HCT116 (cell line): ENCODE measurements around the gene STX5. TPM values are rescaled to one million over a fixed set of nuclear protein-coding genes. Genes with fewer than 3 reads are reported as not detected.

ENCODE experiments used
- ATAC-seq: fragments of 200-7000 bp; cut with Tn5 transposase; 2 replicates; pipeline ENCODE4 v1.9.1; 2020; ENCODE audit warnings: mild to moderate bottlenecking, moderate library complexity
- BruUV-seq: library from RNA; stranded (reverse); fragments of 400-500 nt; replicated peaks from 2 replicates; lab custom pipeline; 2021; lab: Mats Ljungman, UMichigan
- CTCF ChIA-PET: fragments of 300-600 bp; sonication (Branson Sonifier 250); formaldehyde crosslinking; loops from one replicate; lab custom pipeline; 2021; ENCODE audit warnings: antibody characterized with exemption; lab: Charles Lee
- POLR2A ChIA-PET: fragments of 300-600, 350-600 bp; sonication (Branson Sonifier 250); formaldehyde crosslinking; loops from one replicate; lab custom pipeline; 2021; ENCODE audit warnings: antibody characterized with exemption; lab: Charles Lee
- RAD21 ChIA-PET, 2 experiments: fragments of 300-600 bp; sonication (Branson Sonifier 250); formaldehyde crosslinking; loops; one replicate each; lab custom pipeline; 2023; ENCODE audit warnings: low total read pairs in 2 of 2; ENCODE audit not compliant: uncharacterized antibody in 2 of 2, unreplicated experiment in 2 of 2, low non-redundant PET in 1 of 2; lab: Charles Lee
- DNase-seq: peaks from one replicate; pipeline ENCODE4 v3.0.0-alpha.2; 2010; ENCODE audit warnings: low read depth, low spot score
- H2AFZ ChIP-seq: fragments of 200-600 bp; shearing (Covaris generic), sonication (generic); 2 replicates; pipeline ENCODE4 v1.6.1; 2017; ENCODE audit warnings: low read depth, mixed run types, mixed read lengths, antibody characterized with exemption, low read length; ENCODE audit not compliant: poor library complexity, severe bottlenecking
- H3K27ac ChIP-seq: 2 replicates; pipeline ENCODE4 v1.5.1; 2012; ENCODE audit warnings: low read depth, low read length
- H3K27me3 ChIP-seq: fragments of 200-600 bp; sonication (generic); 2 replicates; pipeline ENCODE4 v1.6.1; 2016; ENCODE audit warnings: mixed run types, low read length, mixed read lengths; ENCODE audit not compliant: insufficient read depth
- H3K36me3 ChIP-seq, 2 experiments: fragments of 200-500 bp in 1 of 2; fragments of 200-600 bp in 1 of 2; sonication (Bioruptor generic) in 1 of 2; sonication (generic) in 1 of 2; 2 replicates each; pipeline versions ENCODE4 v1.5.1 to v1.6.1; 2014 to 2016; ENCODE audit warnings: low read length in 2 of 2, inconsistent platforms in 1 of 2, mixed read lengths in 1 of 2, mixed run types in 1 of 2; ENCODE audit not compliant: insufficient read depth in 2 of 2, control insufficient read depth in 1 of 2
- H3K4me1 ChIP-seq, 2 experiments: fragments of 200-600 bp in 1 of 2; sonication (generic) in 1 of 2; 2 replicates each; pipeline versions ENCODE4 v1.5.1 to v1.6.1; 2012 to 2017; ENCODE audit warnings: low read length in 2 of 2, inconsistent platforms in 1 of 2, mild to moderate bottlenecking in 1 of 2, mixed read lengths in 1 of 2, mixed run types in 1 of 2, moderate library complexity in 1 of 2; ENCODE audit not compliant: insufficient read depth in 2 of 2, control insufficient read depth in 1 of 2
- H3K4me2 ChIP-seq: fragments of 200-600 bp; sonication (generic); 2 replicates; pipeline ENCODE4 v1.6.1; 2017; ENCODE audit warnings: mixed run types, low read length, mixed read lengths
- H3K4me3 ChIP-seq, 2 experiments: fragments of 200-600 bp in 1 of 2; sonication (generic) in 1 of 2; replicated peaks in 1 of 2; 2 replicates each; pipeline ENCODE4 v1.5.1; 2011 to 2016; ENCODE audit warnings: low read length in 2 of 2, control low read depth in 1 of 2, low read depth in 1 of 2, mild to moderate bottlenecking in 1 of 2, mixed read lengths in 1 of 2, mixed run types in 1 of 2
- H3K79me2 ChIP-seq: fragments of 200-600 bp; sonication (generic); 2 replicates; pipeline ENCODE4 v1.6.1; 2017; ENCODE audit warnings: mild to moderate bottlenecking, mixed run types, low read length, moderate library complexity, mixed read lengths; ENCODE audit not compliant: insufficient read depth
- H3K9ac ChIP-seq: fragments of 200-600 bp; sonication (generic); 2 replicates; pipeline ENCODE4 v1.6.1; 2016; ENCODE audit warnings: low read length, mixed read lengths
- H3K9me2 ChIP-seq: fragments of 200-600 bp; sonication (generic), shearing (Covaris generic); 2 replicates; pipeline ENCODE4 v1.6.1; 2017; ENCODE audit warnings: mixed run types, mild to moderate bottlenecking, moderate library complexity; ENCODE audit not compliant: insufficient read depth
- H3K9me3 ChIP-seq, 2 experiments: fragments of 200-500 bp in 1 of 2; fragments of 200-600 bp in 1 of 2; sonication (Bioruptor generic) in 1 of 2; sonication (generic) in 1 of 2; 2 replicates each; pipeline ENCODE4 v1.6.1; 2014 to 2017; ENCODE audit warnings: low read length in 2 of 2, mixed read lengths in 2 of 2, inconsistent platforms in 1 of 2, low read depth in 1 of 2, mild to moderate bottlenecking in 1 of 2, mixed run types in 1 of 2, moderate library complexity in 1 of 2; ENCODE audit not compliant: control insufficient read depth in 1 of 2, insufficient read depth in 1 of 2
- H4K20me1 ChIP-seq: fragments of 200-600 bp; sonication (generic), shearing (Covaris generic); 2 replicates; pipeline ENCODE4 v1.6.1; 2017; ENCODE audit warnings: mixed run types, mild to moderate bottlenecking, moderate library complexity; ENCODE audit not compliant: insufficient read depth
- EZH2phosphoT487 ChIP-seq: fragments of 200-600 bp; IDR thresholded peaks from 2 replicates; pipeline ENCODE4 v1.6.1; 2018; ENCODE audit warnings: antibody characterized with exemption, borderline replicate concordance
- JUND ChIP-seq: IDR thresholded peaks from 2 replicates; pipeline ENCODE4 v1.6.1; 2012
- POLR2AphosphoS5 ChIP-seq: IDR thresholded peaks from 2 replicates; pipeline ENCODE4 v1.6.1; 2011; ENCODE audit warnings: mild to moderate bottlenecking, low read depth, low read length, moderate library complexity
- RAD21 ChIP-seq: IDR thresholded peaks from 2 replicates; pipeline ENCODE4 v1.6.1; 2012; ENCODE audit warnings: low read depth, mild to moderate bottlenecking
- SP1 ChIP-seq: IDR thresholded peaks from 2 replicates; pipeline ENCODE4 v1.6.1; 2012; ENCODE audit warnings: low read depth
- intact Hi-C: fragments of 100-400 bp; cut with micrococcal nuclease; formaldehyde crosslinking; loops from 2 replicates; pipeline ENCODE4 v1.10.0; 2022
- total RNA-seq: library from RNA; stranded (reverse); gene quantifications from one replicate; pipeline ENCODE4 v1.2.1, GENCODE V29; 2021; ENCODE audit not compliant: unreplicated experiment
- TF ChIP-seq, protein P1 (sequence below): IDR thresholded peaks from 2 replicates; pipeline ENCODE4 v1.6.1; 2011; ENCODE audit warnings: mild to moderate bottlenecking, low read length, moderate library complexity; ENCODE audit not compliant: insufficient replicate concordance; ENCODE audit errors: extremely low read depth
- TF ChIP-seq, protein P2 (sequence below), 3 experiments: fragments of 200-600 bp in 1 of 3; sonication (generic) in 1 of 3; IDR thresholded peaks in 2 of 3; conservative IDR thresholded peaks in 1 of 3; 2 replicates each; pipeline ENCODE4 v1.5.1; 2012 to 2017; ENCODE audit warnings: low read depth in 2 of 3, low read length in 2 of 3, antibody characterized with exemption in 1 of 3, borderline replicate concordance in 1 of 3, control low read depth in 1 of 3, mild to moderate bottlenecking in 1 of 3, mixed read lengths in 1 of 3, mixed run types in 1 of 3, moderate library complexity in 1 of 3; ENCODE audit not compliant: insufficient read depth in 1 of 3

Gene STX5
- total RNA-seq, 1 experiment from 2014 or later: 29.5 TPM

GRCh38 chr11:62876712-62877111, 44.9 kb upstream of the STX5 start:
- TF ChIP-seq POLR2AphosphoS5: no peak
- TF ChIP-seq, protein P1, sequence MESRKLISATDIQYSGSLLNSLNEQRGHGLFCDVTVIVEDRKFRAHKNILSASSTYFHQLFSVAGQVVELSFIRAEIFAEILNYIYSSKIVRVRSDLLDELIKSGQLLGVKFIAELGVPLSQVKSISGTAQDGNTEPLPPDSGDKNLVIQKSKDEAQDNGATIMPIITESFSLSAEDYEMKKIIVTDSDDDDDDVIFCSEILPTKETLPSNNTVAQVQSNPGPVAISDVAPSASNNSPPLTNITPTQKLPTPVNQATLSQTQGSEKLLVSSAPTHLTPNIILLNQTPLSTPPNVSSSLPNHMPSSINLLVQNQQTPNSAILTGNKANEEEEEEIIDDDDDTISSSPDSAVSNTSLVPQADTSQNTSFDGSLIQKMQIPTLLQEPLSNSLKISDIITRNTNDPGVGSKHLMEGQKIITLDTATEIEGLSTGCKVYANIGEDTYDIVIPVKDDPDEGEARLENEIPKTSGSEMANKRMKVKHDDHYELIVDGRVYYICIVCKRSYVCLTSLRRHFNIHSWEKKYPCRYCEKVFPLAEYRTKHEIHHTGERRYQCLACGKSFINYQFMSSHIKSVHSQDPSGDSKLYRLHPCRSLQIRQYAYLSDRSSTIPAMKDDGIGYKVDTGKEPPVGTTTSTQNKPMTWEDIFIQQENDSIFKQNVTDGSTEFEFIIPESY: no peak
- Histone ChIP-seq H3K9me3 (no peaks in the 10 kb centered on the region), H3K79me2 (peaks cover 96% of the 10 kb centered on the region), H3K27ac (no peak overlapping the region), H2AFZ (no peak overlapping the region), H3K4me1 (peaks cover 18 to 35% of the 10 kb centered on the region in 2 experiments), H3K27me3 (no peaks in the 10 kb centered on the region), H3K4me2 (no peak overlapping the region), H3K9me2 (no peaks in the 10 kb centered on the region), H4K20me1 (peaks cover 4% of the 10 kb centered on the region; the same call in 1 of the 2 replicates), H3K9ac (no peak overlapping the region), H3K4me3 (no peak overlapping the region), H3K36me3 (peaks cover 16 to 20% of the 10 kb centered on the region in 2 experiments; a peak in 3 of 4 replicates)
- ChIA-PET POLR2A (interaction anchor here (5.4 kb wide), 1 partner anchor 36 kb away, joined by 26 read pairs; the partner anchor contains the start of gene WDR74), CTCF (no interaction called here), RAD21 (no interaction called here)
- intact Hi-C loops: no loop called here
- ATAC-seq (no peak), DNase-seq (no peak)
- BruUV-seq: no TSS peak

- TF ChIP-seq RAD21: no peak
- TF ChIP-seq, protein P2, sequence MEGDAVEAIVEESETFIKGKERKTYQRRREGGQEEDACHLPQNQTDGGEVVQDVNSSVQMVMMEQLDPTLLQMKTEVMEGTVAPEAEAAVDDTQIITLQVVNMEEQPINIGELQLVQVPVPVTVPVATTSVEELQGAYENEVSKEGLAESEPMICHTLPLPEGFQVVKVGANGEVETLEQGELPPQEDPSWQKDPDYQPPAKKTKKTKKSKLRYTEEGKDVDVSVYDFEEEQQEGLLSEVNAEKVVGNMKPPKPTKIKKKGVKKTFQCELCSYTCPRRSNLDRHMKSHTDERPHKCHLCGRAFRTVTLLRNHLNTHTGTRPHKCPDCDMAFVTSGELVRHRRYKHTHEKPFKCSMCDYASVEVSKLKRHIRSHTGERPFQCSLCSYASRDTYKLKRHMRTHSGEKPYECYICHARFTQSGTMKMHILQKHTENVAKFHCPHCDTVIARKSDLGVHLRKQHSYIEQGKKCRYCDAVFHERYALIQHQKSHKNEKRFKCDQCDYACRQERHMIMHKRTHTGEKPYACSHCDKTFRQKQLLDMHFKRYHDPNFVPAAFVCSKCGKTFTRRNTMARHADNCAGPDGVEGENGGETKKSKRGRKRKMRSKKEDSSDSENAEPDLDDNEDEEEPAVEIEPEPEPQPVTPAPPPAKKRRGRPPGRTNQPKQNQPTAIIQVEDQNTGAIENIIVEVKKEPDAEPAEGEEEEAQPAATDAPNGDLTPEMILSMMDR (IDR thresholded peaks at IDR 0.05 in 2 of 3, conservative IDR thresholded peaks at IDR 0.05 in 1 of 3; ENCODE audit: borderline replicate concordance in 1 of 3, insufficient read depth in 1 of 3, low read depth in 2 of 3, low read length in 2 of 3): no peak
- no peak for TF ChIP-seq JUND
- no peak for TF ChIP-seq SP1
- TF ChIP-seq EZH2phosphoT487: no peak
- Histone ChIP-seq H4K20me1 (peaks cover 4% of the 10 kb centered on the region; the same call in 1 of the 2 replicates), H3K27ac (peak overlapping the region; percentile 26), H3K36me3 (peaks cover 18 to 19% of the 10 kb centered on the region in 2 experiments; a peak in 3 of 4 replicates), H3K9me3 (no peaks in the 10 kb centered on the region), H3K4me1 (peaks cover 18 to 35% of the 10 kb centered on the region in 2 experiments), H3K9ac (no peak overlapping the region), H3K4me2 (no peak overlapping the region), H3K4me3 (no peak overlapping the region), H3K27me3 (no peaks in the 10 kb centered on the region), H3K79me2 (peaks cover 97% of the 10 kb centered on the region), H2AFZ (no peak overlapping the region), H3K9me2 (no peaks in the 10 kb centered on the region)
- RAD21 ChIA-PET: no interaction called here
- POLR2A ChIA-PET: interaction anchor here (3.1 to 5.4 kb wide), 2 partner anchors 19 to 35 kb away, joined by 18 to 26 read pairs; partner anchors contain the start of gene WDR74
- no TSS peak for BruUV-seq
- DNase-seq (no peak), ATAC-seq (no peak)
- CTCF ChIA-PET: no interaction called here
- intact Hi-C loops: no loop called here
Measured at GRCh38 chr11:62875698-62876478, 44.0 kb upstream of the STX5 start.
